WTC11 (cell line): ENCODE results near the gene TMEM11. TPM values are rescaled to one million over a fixed set of nuclear protein-coding genes. Genes with fewer than 3 reads are reported as not detected.

Experiments
- ATAC-seq: fragments of 200-7000 bp; cut with Tn5 transposase; 2 replicates; pipeline ENCODE4 v1.10.0; 2021; ENCODE audit warnings: mild to moderate bottlenecking, moderate library complexity
- CTCF ChIA-PET: fragments of 300-600 bp; sonication (Branson Sonifier 250); formaldehyde crosslinking; loops from one replicate; lab custom pipeline; 2021; ENCODE audit warnings: antibody characterized with exemption; lab: Charles Lee
- POLR2A ChIA-PET: fragments of 350-600 bp; sonication (Branson Sonifier 250); formaldehyde crosslinking; loops from one replicate; lab custom pipeline; 2021; ENCODE audit warnings: antibody characterized with exemption; lab: Charles Lee
- DNase-seq: peaks from one replicate; pipeline ENCODE4 v3.0.0; 2021; ENCODE audit warnings: low spot score
- H3K27ac Mint-ChIP-seq: 2 replicates; pipeline ENCODE4 v1.8.0; 2021; ENCODE audit warnings: mixed read lengths
- H3K27me3 Mint-ChIP-seq: 2 replicates; pipeline ENCODE4 v1.8.0; 2021; ENCODE audit warnings: low read depth, mild to moderate bottlenecking, moderate library complexity, mixed read lengths
- H3K36me3 Mint-ChIP-seq: 2 replicates; pipeline ENCODE4 v1.8.0; 2021; ENCODE audit warnings: mixed read lengths
- H3K4me1 Mint-ChIP-seq: 2 replicates; pipeline ENCODE4 v1.8.0; 2022; ENCODE audit warnings: mixed read lengths
- H3K4me3 Mint-ChIP-seq: 2 replicates; pipeline ENCODE4 v1.8.0; 2021; ENCODE audit warnings: mild to moderate bottlenecking, moderate library complexity, mixed read lengths
- H3K9me3 Mint-ChIP-seq: 2 replicates; pipeline ENCODE4 v1.8.0; 2021; ENCODE audit warnings: mixed read lengths
- CREM ChIP-seq: sonication (generic); formaldehyde crosslinking; IDR thresholded peaks from 2 replicates; pipeline ENCODE4 v1.8.1; 2022; ENCODE audit warnings: mild to moderate bottlenecking, missing genetic modification reagents, moderate library complexity
- FOXJ3 ChIP-seq: sonication (generic); formaldehyde crosslinking; IDR thresholded peaks from 2 replicates; pipeline ENCODE4 v1.9.0; 2021; ENCODE audit warnings: missing genetic modification reagents, mild to moderate bottlenecking, borderline replicate concordance
- NFE2L1 ChIP-seq: sonication (generic); formaldehyde crosslinking; IDR thresholded peaks from 2 replicates; pipeline ENCODE4 v1.8.1; 2023; ENCODE audit warnings: missing genetic modification reagents
- TEAD1 ChIP-seq: sonication (generic); formaldehyde crosslinking; IDR thresholded peaks from 2 replicates; pipeline ENCODE4 v1.8.0; 2022; ENCODE audit warnings: mild to moderate bottlenecking, missing genetic modification reagents
- TP53 ChIP-seq: sonication (generic); formaldehyde crosslinking; IDR thresholded peaks from 2 replicates; pipeline ENCODE4 v1.8.1; 2023; ENCODE audit warnings: mild to moderate bottlenecking, missing genetic modification reagents
- ZBTB21 ChIP-seq: sonication (generic); formaldehyde crosslinking; IDR thresholded peaks from 2 replicates; pipeline ENCODE4 v1.8.1; 2023; ENCODE audit warnings: mild to moderate bottlenecking, missing genetic modification reagents, borderline replicate concordance
- ZNF219 ChIP-seq: sonication (generic); formaldehyde crosslinking; IDR thresholded peaks from 2 replicates; pipeline ENCODE4 v1.8.0; 2023; ENCODE audit warnings: missing genetic modification reagents, mild to moderate bottlenecking, borderline replicate concordance
- ZNF416 ChIP-seq: fragments of 250-450 bp; sonication (Bioruptor Pico); IDR thresholded peaks from 2 replicates; pipeline ENCODE4 v1.9.0; 2021; ENCODE audit warnings: mild to moderate bottlenecking, inconsistent platforms
- total RNA-seq: library from RNA; stranded (reverse); gene quantifications from 3 replicates; pipeline ENCODE4 v1.2.3, GENCODE V29; 2021
- TF ChIP-seq, protein P1 (sequence below): sonication (generic); formaldehyde crosslinking; IDR thresholded peaks from 2 replicates; pipeline ENCODE4 v1.8.1; 2023; ENCODE audit warnings: mild to moderate bottlenecking, missing genetic modification reagents
- TF ChIP-seq, protein P2 (sequence below): sonication (generic); formaldehyde crosslinking; conservative IDR thresholded peaks from 2 replicates; pipeline ENCODE4 v1.8.1; 2022; ENCODE audit warnings: mild to moderate bottlenecking, missing genetic modification reagents
- TF ChIP-seq, protein P3 (sequence below): sonication (generic); formaldehyde crosslinking; IDR thresholded peaks from 2 replicates; pipeline ENCODE4 v1.8.1; 2022; ENCODE audit warnings: low read depth, missing genetic modification reagents, borderline replicate concordance
- TF ChIP-seq, protein P4 (sequence below): sonication (generic); formaldehyde crosslinking; IDR thresholded peaks from 2 replicates; pipeline ENCODE4 v1.8.1; 2022; ENCODE audit warnings: missing genetic modification reagents, borderline replicate concordance
- TF ChIP-seq, protein P5 (sequence below): sonication (generic); formaldehyde crosslinking; IDR thresholded peaks from 2 replicates; pipeline ENCODE4 v1.8.1; 2022; ENCODE audit warnings: mild to moderate bottlenecking, moderate library complexity, missing genetic modification reagents
- TF ChIP-seq, protein P6 (sequence below): sonication (generic); formaldehyde crosslinking; IDR thresholded peaks from 2 replicates; pipeline ENCODE4 v1.8.0; 2022; ENCODE audit warnings: mild to moderate bottlenecking, missing genetic modification reagents
- TF ChIP-seq, protein P7 (sequence below): sonication (generic); formaldehyde crosslinking; IDR thresholded peaks from 2 replicates; pipeline ENCODE4 v1.8.1; 2022; ENCODE audit warnings: low read depth, mild to moderate bottlenecking, moderate library complexity, missing genetic modification reagents, borderline replicate concordance
- TF ChIP-seq, protein P8 (sequence below): sonication (generic); formaldehyde crosslinking; IDR thresholded peaks from 2 replicates; pipeline ENCODE4 v1.8.1; 2023; ENCODE audit warnings: mild to moderate bottlenecking, missing genetic modification reagents, moderate library complexity
- TF ChIP-seq, protein P9 (sequence below): sonication (generic); formaldehyde crosslinking; IDR thresholded peaks from 2 replicates; pipeline ENCODE4 v1.8.0; 2023; ENCODE audit warnings: mild to moderate bottlenecking, missing genetic modification reagents
- TF ChIP-seq, protein P10 (sequence below): sonication (generic); formaldehyde crosslinking; IDR thresholded peaks from 2 replicates; pipeline ENCODE4 v1.8.1; 2023; ENCODE audit warnings: mild to moderate bottlenecking, moderate library complexity, missing genetic modification reagents

Gene TMEM11
- total RNA-seq, 1 experiment from 2014 or later, result 37.0 TPM

DNA sequence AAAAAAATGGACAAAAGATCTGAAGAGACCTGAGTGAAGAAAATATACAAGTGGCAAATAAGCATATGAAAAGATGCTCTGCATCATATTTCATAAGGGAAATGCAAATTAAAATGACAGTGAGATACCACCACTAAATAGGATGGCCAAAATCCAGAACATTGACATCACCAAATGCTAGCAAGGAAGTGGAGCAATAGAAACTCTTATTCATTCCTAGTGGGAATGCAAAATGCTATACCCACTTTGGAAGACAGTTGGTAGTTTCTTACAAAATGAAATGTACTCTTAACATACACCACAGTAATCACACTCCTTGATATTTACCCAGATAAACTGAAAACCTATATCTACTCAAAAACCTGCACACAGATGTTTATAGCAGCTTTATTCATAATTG lies 53.6 kb downstream of the TMEM11 start (continued):
- TF ChIP-seq, protein P1, sequence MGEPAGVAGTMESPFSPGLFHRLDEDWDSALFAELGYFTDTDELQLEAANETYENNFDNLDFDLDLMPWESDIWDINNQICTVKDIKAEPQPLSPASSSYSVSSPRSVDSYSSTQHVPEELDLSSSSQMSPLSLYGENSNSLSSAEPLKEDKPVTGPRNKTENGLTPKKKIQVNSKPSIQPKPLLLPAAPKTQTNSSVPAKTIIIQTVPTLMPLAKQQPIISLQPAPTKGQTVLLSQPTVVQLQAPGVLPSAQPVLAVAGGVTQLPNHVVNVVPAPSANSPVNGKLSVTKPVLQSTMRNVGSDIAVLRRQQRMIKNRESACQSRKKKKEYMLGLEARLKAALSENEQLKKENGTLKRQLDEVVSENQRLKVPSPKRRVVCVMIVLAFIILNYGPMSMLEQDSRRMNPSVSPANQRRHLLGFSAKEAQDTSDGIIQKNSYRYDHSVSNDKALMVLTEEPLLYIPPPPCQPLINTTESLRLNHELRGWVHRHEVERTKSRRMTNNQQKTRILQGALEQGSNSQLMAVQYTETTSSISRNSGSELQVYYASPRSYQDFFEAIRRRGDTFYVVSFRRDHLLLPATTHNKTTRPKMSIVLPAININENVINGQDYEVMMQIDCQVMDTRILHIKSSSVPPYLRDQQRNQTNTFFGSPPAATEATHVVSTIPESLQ (CRISPR knock-in tag), result no peak
- TF ChIP-seq, protein P2, sequence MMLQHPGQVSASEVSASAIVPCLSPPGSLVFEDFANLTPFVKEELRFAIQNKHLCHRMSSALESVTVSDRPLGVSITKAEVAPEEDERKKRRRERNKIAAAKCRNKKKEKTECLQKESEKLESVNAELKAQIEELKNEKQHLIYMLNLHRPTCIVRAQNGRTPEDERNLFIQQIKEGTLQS (CRISPR knock-in tag), result no peak
- TF ChIP-seq, protein P3, sequence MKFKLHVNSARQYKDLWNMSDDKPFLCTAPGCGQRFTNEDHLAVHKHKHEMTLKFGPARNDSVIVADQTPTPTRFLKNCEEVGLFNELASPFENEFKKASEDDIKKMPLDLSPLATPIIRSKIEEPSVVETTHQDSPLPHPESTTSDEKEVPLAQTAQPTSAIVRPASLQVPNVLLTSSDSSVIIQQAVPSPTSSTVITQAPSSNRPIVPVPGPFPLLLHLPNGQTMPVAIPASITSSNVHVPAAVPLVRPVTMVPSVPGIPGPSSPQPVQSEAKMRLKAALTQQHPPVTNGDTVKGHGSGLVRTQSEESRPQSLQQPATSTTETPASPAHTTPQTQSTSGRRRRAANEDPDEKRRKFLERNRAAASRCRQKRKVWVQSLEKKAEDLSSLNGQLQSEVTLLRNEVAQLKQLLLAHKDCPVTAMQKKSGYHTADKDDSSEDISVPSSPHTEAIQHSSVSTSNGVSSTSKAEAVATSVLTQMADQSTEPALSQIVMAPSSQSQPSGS (CRISPR knock-in tag), result no peak
- TF ChIP-seq, protein P4, sequence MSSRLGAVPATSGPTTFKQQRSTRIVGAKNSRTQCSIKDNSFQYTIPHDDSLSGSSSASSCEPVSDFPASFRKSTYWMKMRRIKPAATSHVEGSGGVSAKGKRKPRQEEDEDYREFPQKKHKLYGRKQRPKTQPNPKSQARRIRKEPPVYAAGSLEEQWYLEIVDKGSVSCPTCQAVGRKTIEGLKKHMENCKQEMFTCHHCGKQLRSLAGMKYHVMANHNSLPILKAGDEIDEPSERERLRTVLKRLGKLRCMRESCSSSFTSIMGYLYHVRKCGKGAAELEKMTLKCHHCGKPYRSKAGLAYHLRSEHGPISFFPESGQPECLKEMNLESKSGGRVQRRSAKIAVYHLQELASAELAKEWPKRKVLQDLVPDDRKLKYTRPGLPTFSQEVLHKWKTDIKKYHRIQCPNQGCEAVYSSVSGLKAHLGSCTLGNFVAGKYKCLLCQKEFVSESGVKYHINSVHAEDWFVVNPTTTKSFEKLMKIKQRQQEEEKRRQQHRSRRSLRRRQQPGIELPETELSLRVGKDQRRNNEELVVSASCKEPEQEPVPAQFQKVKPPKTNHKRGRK, result no peak
- no peak for TF ChIP-seq CREM (CRISPR knock-in tag)
- TF ChIP-seq ZNF416 (CRISPR knock-in tag), result no peak
- no peak for TF ChIP-seq ZBTB21 (CRISPR knock-in tag)
- TF ChIP-seq, protein P5, sequence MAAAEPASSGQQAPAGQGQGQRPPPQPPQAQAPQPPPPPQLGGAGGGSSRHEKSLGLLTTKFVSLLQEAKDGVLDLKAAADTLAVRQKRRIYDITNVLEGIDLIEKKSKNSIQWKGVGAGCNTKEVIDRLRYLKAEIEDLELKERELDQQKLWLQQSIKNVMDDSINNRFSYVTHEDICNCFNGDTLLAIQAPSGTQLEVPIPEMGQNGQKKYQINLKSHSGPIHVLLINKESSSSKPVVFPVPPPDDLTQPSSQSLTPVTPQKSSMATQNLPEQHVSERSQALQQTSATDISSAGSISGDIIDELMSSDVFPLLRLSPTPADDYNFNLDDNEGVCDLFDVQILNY (CRISPR knock-in tag), result no peak
- no peak for TF ChIP-seq TP53 (CRISPR knock-in tag)
- TF ChIP-seq, protein P6, sequence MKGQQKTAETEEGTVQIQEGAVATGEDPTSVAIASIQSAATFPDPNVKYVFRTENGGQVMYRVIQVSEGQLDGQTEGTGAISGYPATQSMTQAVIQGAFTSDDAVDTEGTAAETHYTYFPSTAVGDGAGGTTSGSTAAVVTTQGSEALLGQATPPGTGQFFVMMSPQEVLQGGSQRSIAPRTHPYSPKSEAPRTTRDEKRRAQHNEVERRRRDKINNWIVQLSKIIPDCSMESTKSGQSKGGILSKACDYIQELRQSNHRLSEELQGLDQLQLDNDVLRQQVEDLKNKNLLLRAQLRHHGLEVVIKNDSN (CRISPR knock-in tag), result no peak
- TF ChIP-seq ZNF219, result no peak
- TF ChIP-seq, protein P7, sequence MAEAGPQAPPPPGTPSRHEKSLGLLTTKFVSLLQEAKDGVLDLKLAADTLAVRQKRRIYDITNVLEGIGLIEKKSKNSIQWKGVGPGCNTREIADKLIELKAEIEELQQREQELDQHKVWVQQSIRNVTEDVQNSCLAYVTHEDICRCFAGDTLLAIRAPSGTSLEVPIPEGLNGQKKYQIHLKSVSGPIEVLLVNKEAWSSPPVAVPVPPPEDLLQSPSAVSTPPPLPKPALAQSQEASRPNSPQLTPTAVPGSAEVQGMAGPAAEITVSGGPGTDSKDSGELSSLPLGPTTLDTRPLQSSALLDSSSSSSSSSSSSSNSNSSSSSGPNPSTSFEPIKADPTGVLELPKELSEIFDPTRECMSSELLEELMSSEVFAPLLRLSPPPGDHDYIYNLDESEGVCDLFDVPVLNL (CRISPR knock-in tag), result no peak

DNA sequence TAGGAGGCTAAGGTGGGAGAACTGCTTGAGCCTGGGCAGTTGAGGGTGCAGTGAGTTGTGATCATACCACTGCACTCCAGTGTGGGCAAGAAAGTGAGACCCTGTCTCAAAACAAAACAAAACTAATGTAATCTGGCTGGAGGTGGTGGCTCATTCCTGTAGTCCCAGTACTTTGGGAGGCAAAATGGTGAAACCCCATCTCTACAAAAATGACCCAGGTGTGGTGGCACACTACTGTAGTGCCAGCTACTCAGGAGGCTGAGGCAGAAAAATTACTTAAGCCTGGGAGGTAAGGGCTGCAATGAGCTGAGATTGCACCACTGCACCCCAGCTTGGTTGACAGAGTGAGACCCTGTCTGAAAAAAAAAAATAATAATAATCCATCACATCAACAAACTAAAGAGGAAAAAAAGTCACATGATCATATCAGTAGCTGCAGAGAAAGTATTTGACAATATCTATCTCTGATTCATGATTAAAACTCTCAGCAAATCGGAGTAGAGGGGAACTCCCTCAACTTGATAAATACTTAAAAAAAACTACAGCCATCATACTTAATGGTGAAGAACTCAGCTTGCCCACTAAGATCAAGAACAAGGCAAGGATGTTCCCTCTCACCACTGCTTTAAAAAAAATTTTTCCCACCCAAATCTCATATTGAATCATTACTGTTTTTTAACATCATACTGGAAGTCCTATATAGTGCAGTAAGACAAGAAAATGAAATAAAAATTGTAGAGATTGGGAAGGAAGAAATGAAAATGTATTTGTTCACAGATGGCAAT lies 56.2 kb downstream of the TMEM11 start:
- Mint-ChIP-seq H3K9me3 (peaks cover 31% of the 10 kb centered on the region), H3K27ac (no peak overlapping the region), H3K4me1 (no peaks in the 10 kb centered on the region), H3K36me3 (peaks cover 10% of the 10 kb centered on the region), H3K27me3 (peaks cover 1% of the 10 kb centered on the region; the same call in 1 of the 2 replicates), H3K4me3 (no peak overlapping the region)
- no peak for DNase-seq
- no peak for ATAC-seq
- ChIA-PET POLR2A (no interaction called here), CTCF (interaction anchor here (1.7 kb wide), 1 partner anchor 39 kb away, joined by 3 read pairs; no protein-coding TSS in a partner anchor)
- no peak for TF ChIP-seq NFE2L1 (CRISPR knock-in tag)
- TF ChIP-seq, protein P3 (CRISPR knock-in tag), result no peak
- TF ChIP-seq, protein P8, sequence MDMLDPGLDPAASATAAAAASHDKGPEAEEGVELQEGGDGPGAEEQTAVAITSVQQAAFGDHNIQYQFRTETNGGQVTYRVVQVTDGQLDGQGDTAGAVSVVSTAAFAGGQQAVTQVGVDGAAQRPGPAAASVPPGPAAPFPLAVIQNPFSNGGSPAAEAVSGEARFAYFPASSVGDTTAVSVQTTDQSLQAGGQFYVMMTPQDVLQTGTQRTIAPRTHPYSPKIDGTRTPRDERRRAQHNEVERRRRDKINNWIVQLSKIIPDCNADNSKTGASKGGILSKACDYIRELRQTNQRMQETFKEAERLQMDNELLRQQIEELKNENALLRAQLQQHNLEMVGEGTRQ, result no peak
- no peak for TF ChIP-seq TEAD1 (CRISPR knock-in tag)
- TF ChIP-seq FOXJ3 (CRISPR knock-in tag), result no peak
- TF ChIP-seq, protein P9, sequence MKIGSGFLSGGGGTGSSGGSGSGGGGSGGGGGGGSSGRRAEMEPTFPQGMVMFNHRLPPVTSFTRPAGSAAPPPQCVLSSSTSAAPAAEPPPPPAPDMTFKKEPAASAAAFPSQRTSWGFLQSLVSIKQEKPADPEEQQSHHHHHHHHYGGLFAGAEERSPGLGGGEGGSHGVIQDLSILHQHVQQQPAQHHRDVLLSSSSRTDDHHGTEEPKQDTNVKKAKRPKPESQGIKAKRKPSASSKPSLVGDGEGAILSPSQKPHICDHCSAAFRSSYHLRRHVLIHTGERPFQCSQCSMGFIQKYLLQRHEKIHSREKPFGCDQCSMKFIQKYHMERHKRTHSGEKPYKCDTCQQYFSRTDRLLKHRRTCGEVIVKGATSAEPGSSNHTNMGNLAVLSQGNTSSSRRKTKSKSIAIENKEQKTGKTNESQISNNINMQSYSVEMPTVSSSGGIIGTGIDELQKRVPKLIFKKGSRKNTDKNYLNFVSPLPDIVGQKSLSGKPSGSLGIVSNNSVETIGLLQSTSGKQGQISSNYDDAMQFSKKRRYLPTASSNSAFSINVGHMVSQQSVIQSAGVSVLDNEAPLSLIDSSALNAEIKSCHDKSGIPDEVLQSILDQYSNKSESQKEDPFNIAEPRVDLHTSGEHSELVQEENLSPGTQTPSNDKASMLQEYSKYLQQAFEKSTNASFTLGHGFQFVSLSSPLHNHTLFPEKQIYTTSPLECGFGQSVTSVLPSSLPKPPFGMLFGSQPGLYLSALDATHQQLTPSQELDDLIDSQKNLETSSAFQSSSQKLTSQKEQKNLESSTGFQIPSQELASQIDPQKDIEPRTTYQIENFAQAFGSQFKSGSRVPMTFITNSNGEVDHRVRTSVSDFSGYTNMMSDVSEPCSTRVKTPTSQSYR (CRISPR knock-in tag), result no peak
- TF ChIP-seq, protein P10, sequence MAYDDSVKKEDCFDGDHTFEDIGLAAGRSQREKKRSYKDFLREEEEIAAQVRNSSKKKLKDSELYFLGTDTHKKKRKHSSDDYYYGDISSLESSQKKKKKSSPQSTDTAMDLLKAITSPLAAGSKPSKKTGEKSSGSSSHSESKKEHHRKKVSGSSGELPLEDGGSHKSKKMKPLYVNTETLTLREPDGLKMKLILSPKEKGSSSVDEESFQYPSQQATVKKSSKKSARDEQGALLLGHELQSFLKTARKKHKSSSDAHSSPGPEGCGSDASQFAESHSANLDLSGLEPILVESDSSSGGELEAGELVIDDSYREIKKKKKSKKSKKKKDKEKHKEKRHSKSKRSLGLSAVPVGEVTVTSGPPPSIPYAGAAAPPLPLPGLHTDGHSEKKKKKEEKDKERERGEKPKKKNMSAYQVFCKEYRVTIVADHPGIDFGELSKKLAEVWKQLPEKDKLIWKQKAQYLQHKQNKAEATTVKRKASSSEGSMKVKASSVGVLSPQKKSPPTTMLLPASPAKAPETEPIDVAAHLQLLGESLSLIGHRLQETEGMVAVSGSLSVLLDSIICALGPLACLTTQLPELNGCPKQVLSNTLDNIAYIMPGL, result no peak
